T-helper 17 cell (primary cell): Measurements from ENCODE around the gene MRPS12. TPM values are rescaled to one million over a fixed set of nuclear protein-coding genes. Genes with fewer than 3 reads are reported as not detected.
"Not testable (repeated sequence)": the region's sequence is repeated elsewhere in the genome, so short reads cannot be mapped to it uniquely, and the experiment has no call there.

Source experiments
- ATAC-seq: fragments of 150-1000 bp; cut with Tn5 transposase; 2 replicates; pipeline ENCODE4 v1.10.0; 2021; ENCODE audit warnings: mild to moderate bottlenecking, moderate library complexity
- DNase-seq, 3 donors: peaks; one replicate each; pipeline versions ENCODE4 v3.0.0 to v3.0.0-alpha.2; 2020 to 2021
- H3K9me3 ChIP-seq: one replicate; pipeline ENCODE4 v1.7.0; 2013; ENCODE audit warnings: low read length, mild to moderate bottlenecking; ENCODE audit not compliant: control insufficient read depth, poor library complexity, severe bottlenecking
- H3K27ac Mint-ChIP-seq: one replicate; pipeline ENCODE4 v1.8.0; 2022; ENCODE audit warnings: mild to moderate bottlenecking, moderate library complexity, mixed read lengths
- H3K27me3 Mint-ChIP-seq: one replicate; pipeline ENCODE4 v1.8.0; 2022; ENCODE audit warnings: mixed read lengths
- H3K36me3 Mint-ChIP-seq: one replicate; pipeline ENCODE4 v1.8.0; 2022; ENCODE audit warnings: low read depth, mixed read lengths
- H3K4me1 Mint-ChIP-seq: one replicate; pipeline ENCODE4 v1.8.0; 2022; ENCODE audit warnings: mild to moderate bottlenecking, mixed read lengths
- H3K4me3 Mint-ChIP-seq: one replicate; pipeline ENCODE4 v1.8.0; 2022; ENCODE audit warnings: mild to moderate bottlenecking, moderate library complexity, mixed read lengths
- total RNA-seq, 4 donors: library from RNA in 2 of 4; stranded (reverse) in 2 of 4; gene quantifications; one replicate each; pipeline ENCODE4 v1.2.3 and lab custom pipeline; 2022 to 2026

The MRPS12 gene
- total RNA-seq, 2 donors from 2014 or later = 18.9 to 22.0 TPM

GRCh38 chr19:38952395-38953165, 21.8 kb downstream of the MRPS12 start:
- peak overlapping the region; percentile 72 for H3K4me3 Mint-ChIP-seq
- H3K36me3 Mint-ChIP-seq = peaks cover 4% of the 10 kb centered on the region
- no peak overlapping the region for H3K27ac Mint-ChIP-seq
- H3K9me3 ChIP-seq = no peaks in the 10 kb centered on the region
- H3K27me3 Mint-ChIP-seq = peaks cover 25% of the 10 kb centered on the region
- ATAC-seq = no peak
- H3K4me1 Mint-ChIP-seq = peaks cover 16% of the 10 kb centered on the region
- no peak for DNase-seq

- Mint-ChIP-seq H3K36me3 (peaks cover 4% of the 10 kb centered on the region), H3K4me3 (no peak overlapping the region), H3K27ac (no peak overlapping the region), H3K27me3 (peaks cover 25% of the 10 kb centered on the region), H3K4me1 (peaks cover 16% of the 10 kb centered on the region)
- DNase-seq (no peak), ATAC-seq (no peak)
- no peaks in the 10 kb centered on the region for H3K9me3 ChIP-seq
Observed at GRCh38 chr19:38953677-38954076, 22.9 kb downstream of the MRPS12 start.

- ATAC-seq (no peak), DNase-seq (no peak)
- no peaks in the 10 kb centered on the region for H3K9me3 ChIP-seq
- Mint-ChIP-seq H3K4me3 (no peak overlapping the region), H3K4me1 (peaks cover 8% of the 10 kb centered on the region), H3K27me3 (peaks cover 25% of the 10 kb centered on the region), H3K27ac (no peak overlapping the region), H3K36me3 (peaks cover 4% of the 10 kb centered on the region)
Observed at GRCh38 chr19:38956264-38956663, 25.5 kb downstream of the MRPS12 start.

- Mint-ChIP-seq H3K27me3 (peaks cover 23% of the 10 kb centered on the region), H3K27ac (no peak overlapping the region), H3K4me3 (no peak overlapping the region), H3K36me3 (no peaks in the 10 kb centered on the region), H3K4me1 (peaks cover 4% of the 10 kb centered on the region)
- no peaks in the 10 kb centered on the region for H3K9me3 ChIP-seq
- no peak for DNase-seq
- ATAC-seq = no peak
Observed at GRCh38 chr19:38958301-38958700, 27.6 kb downstream of the MRPS12 start.

GRCh38 chr19:38959618-38960017, 28.9 kb downstream of the MRPS12 start:
- Mint-ChIP-seq H3K4me1 (peaks cover 2% of the 10 kb centered on the region), H3K27me3 (peaks cover 23% of the 10 kb centered on the region), H3K27ac (no peak overlapping the region), H3K4me3 (no peak overlapping the region), H3K36me3 (no peaks in the 10 kb centered on the region)
- ATAC-seq = no peak
- DNase-seq = no peak
- no peaks in the 10 kb centered on the region for H3K9me3 ChIP-seq

- DNase-seq (no peak), ATAC-seq (no peak)
- no peak overlapping the region for H3K4me3 Mint-ChIP-seq
- H3K27ac Mint-ChIP-seq = no peak overlapping the region
- H3K36me3 Mint-ChIP-seq = no peaks in the 10 kb centered on the region
- peaks cover 2% of the 10 kb centered on the region for H3K4me1 Mint-ChIP-seq
- no peaks in the 10 kb centered on the region for H3K9me3 ChIP-seq
- peaks cover 29% of the 10 kb centered on the region for H3K27me3 Mint-ChIP-seq
Observed at GRCh38 chr19:38964738-38965137, 34.0 kb downstream of the MRPS12 start.

GRCh38 chr19:38966149-38966548, 35.4 kb downstream of the MRPS12 start:
- not testable (repeated sequence) for ATAC-seq, H3K27ac Mint-ChIP-seq, DNase-seq, H3K36me3 Mint-ChIP-seq, H3K4me1 Mint-ChIP-seq, H3K9me3 ChIP-seq, H3K4me3 Mint-ChIP-seq
- peaks cover 29% of the 10 kb centered on the region for H3K27me3 Mint-ChIP-seq

GRCh38 chr19:38970664-38971532, 40.2 kb downstream of the MRPS12 start:
- Mint-ChIP-seq H3K27me3 (peaks cover 19% of the 10 kb centered on the region), H3K4me1 (peaks cover 5% of the 10 kb centered on the region), H3K4me3 (no peak overlapping the region), H3K27ac (no peak overlapping the region), H3K36me3 (peaks cover 3% of the 10 kb centered on the region)
- H3K9me3 ChIP-seq = no peaks in the 10 kb centered on the region
- ATAC-seq (no peak), DNase-seq (no peak)

- peaks cover 4% of the 10 kb centered on the region for H3K36me3 Mint-ChIP-seq
- H3K4me1 Mint-ChIP-seq = peaks cover 10% of the 10 kb centered on the region
- ATAC-seq = no peak
- no peaks in the 10 kb centered on the region for H3K9me3 ChIP-seq
- H3K27ac Mint-ChIP-seq = no peak overlapping the region
- DNase-seq = no peak
- H3K4me3 Mint-ChIP-seq = no peak overlapping the region
- peaks cover 26% of the 10 kb centered on the region for H3K27me3 Mint-ChIP-seq
Observed at GRCh38 chr19:38971672-38972071, 40.9 kb downstream of the MRPS12 start.

- DNase-seq (no peak), ATAC-seq (no peak)
- Mint-ChIP-seq H3K27ac (no peak overlapping the region), H3K4me3 (peak overlapping the region; percentile 78), H3K27me3 (peaks cover 33% of the 10 kb centered on the region), H3K4me1 (peaks cover 11% of the 10 kb centered on the region), H3K36me3 (peaks cover 4% of the 10 kb centered on the region)
- H3K9me3 ChIP-seq = no peaks in the 10 kb centered on the region
Observed at GRCh38 chr19:38974624-38975213, 44.0 kb downstream of the MRPS12 start.

- ATAC-seq (no peak), DNase-seq (no peak)
- Mint-ChIP-seq H3K4me1 (peaks cover 11% of the 10 kb centered on the region), H3K27me3 (peaks cover 33% of the 10 kb centered on the region), H3K36me3 (peaks cover 4% of the 10 kb centered on the region), H3K27ac (no peak within 1 kb of the TSS), H3K4me3 (peak within 1 kb of the TSS; percentile 78)
- no peaks in the 10 kb centered on the region for H3K9me3 ChIP-seq
Observed at GRCh38 chr19:38975214-38975860, 44.6 kb downstream of the MRPS12 start, which contains the start of gene FBXO17. Gene FBXO17 (minus strand): TSS chr19:38975742. CDS start chr19:38950319, 25,423 bp downstream.

GRCh38 chr19:38975861-38976271, 45.1 kb downstream of the MRPS12 start:
- H3K4me3 Mint-ChIP-seq = peak overlapping the region; percentile 77
- peaks cover 4% of the 10 kb centered on the region for H3K36me3 Mint-ChIP-seq

More at GRCh38 chr19:38975861-38976271, 45.1 kb downstream of the MRPS12 start:
- no peak for ATAC-seq
- no peaks in the 10 kb centered on the region for H3K9me3 ChIP-seq
- H3K27me3 Mint-ChIP-seq = peaks cover 33% of the 10 kb centered on the region
- no peak overlapping the region for H3K27ac Mint-ChIP-seq
- no peak for DNase-seq
- H3K4me1 Mint-ChIP-seq = peaks cover 11% of the 10 kb centered on the region
